ENCODE measurements around the gene IL34. TPM values are rescaled to one million over a fixed set of nuclear protein-coding genes. Genes with fewer than 3 reads are reported as not detected.

IL34 gene
- total RNA-seq, 6 experiments from 2014 or later, result 0.09 TPM; not detected in 4

GRCh38 chr16:70644763-70645597, 1.4 kb upstream of the IL34 start:
- H3K4me3 Mint-ChIP-seq, result no peak overlapping the region
- no peak for DNase-seq
- TF ChIP-seq CTCF (IDR thresholded peaks at IDR 0.05), result no peak
- H3K4me1 Mint-ChIP-seq (ENCODE audit: low read depth), result peaks cover 9% of the 10 kb centered on the region; the same call in 1 of the 2 replicates
- H3K9me3 Mint-ChIP-seq, result no peaks in the 10 kb centered on the region
- H3K36me3 Mint-ChIP-seq (ENCODE audit: low read depth), result no peaks in the 10 kb centered on the region
- H3K27me3 Mint-ChIP-seq (ENCODE audit: insufficient read depth), result peaks cover 18% of the 10 kb centered on the region
- no peak overlapping the region for H3K27ac Mint-ChIP-seq

- TF ChIP-seq CTCF (IDR thresholded peaks at IDR 0.05), result no peak
- Mint-ChIP-seq H3K27ac (no peak overlapping the region), H3K36me3 (ENCODE audit: low read depth) (no peaks in the 10 kb centered on the region), H3K4me3 (no peak overlapping the region), H3K9me3 (no peaks in the 10 kb centered on the region), H3K27me3 (ENCODE audit: insufficient read depth) (peaks cover 18% of the 10 kb centered on the region), H3K4me1 (ENCODE audit: low read depth) (peaks cover 24% of the 10 kb centered on the region)
- DNase-seq, result no peak
These were observed 1.3 kb downstream of the IL34 start for GRCh38 chr16:70647441-70648359.

- Mint-ChIP-seq H3K27ac (peak overlapping the region; percentile 12; the same call in 1 of the 2 replicates), H3K4me3 (no peak overlapping the region), H3K9me3 (no peaks in the 10 kb centered on the region), H3K36me3 (ENCODE audit: low read depth) (no peaks in the 10 kb centered on the region), H3K27me3 (ENCODE audit: insufficient read depth) (peaks cover 18% of the 10 kb centered on the region), H3K4me1 (ENCODE audit: low read depth) (peaks cover 28% of the 10 kb centered on the region)
- TF ChIP-seq CTCF (IDR thresholded peaks at IDR 0.05), result no peak
- DNase-seq, result no peak
These were observed 2.2 kb downstream of the IL34 start for GRCh38 chr16:70648606-70649005.

GRCh38 chr16:70649300-70649699, 2.9 kb downstream of the IL34 start:
- H3K4me3 Mint-ChIP-seq, result no peak overlapping the region
- H3K27me3 Mint-ChIP-seq (ENCODE audit: insufficient read depth), result peaks cover 18% of the 10 kb centered on the region
- no peak for DNase-seq
- H3K27ac Mint-ChIP-seq, result no peak overlapping the region
- H3K4me1 Mint-ChIP-seq (ENCODE audit: low read depth), result peaks cover 35% of the 10 kb centered on the region
- no peaks in the 10 kb centered on the region for H3K36me3 Mint-ChIP-seq (ENCODE audit: low read depth)
- no peaks in the 10 kb centered on the region for H3K9me3 Mint-ChIP-seq
- no peak for TF ChIP-seq CTCF (IDR thresholded peaks at IDR 0.05)

- H3K9me3 Mint-ChIP-seq, result no peaks in the 10 kb centered on the region
- H3K27ac Mint-ChIP-seq, result no peak overlapping the region; the same call in 1 of the 2 replicates
- no peak for DNase-seq
- TF ChIP-seq CTCF (IDR thresholded peaks at IDR 0.05), result no peak
- H3K27me3 Mint-ChIP-seq (ENCODE audit: insufficient read depth), result peaks cover 17% of the 10 kb centered on the region
- H3K4me3 Mint-ChIP-seq, result no peak overlapping the region
- peaks cover 41% of the 10 kb centered on the region for H3K4me1 Mint-ChIP-seq (ENCODE audit: low read depth)
- H3K36me3 Mint-ChIP-seq (ENCODE audit: low read depth), result no peaks in the 10 kb centered on the region
These were observed 3.9 kb downstream of the IL34 start for GRCh38 chr16:70650216-70650615.
